ENCODE data around the gene RAB36. TPM values are rescaled to one million over a fixed set of nuclear protein-coding genes. Genes with fewer than 3 reads are reported as not detected.
A peak's percentile ranks its signal among the peaks of the same experiment; 100 is the strongest.

RAB36 gene
- total and polyA plus RNA-seq, 3 experiments from 2014 or later = 0.93 to 1.5 (median 1.5) TPM

GRCh38 chr22:23211622-23212021 lies 66.3 kb downstream of the RAB36 start:
- Histone ChIP-seq H3K27ac (ENCODE audit: low read depth, low read length) (peak overlapping the region; percentile 25), H3K27me3 (ENCODE audit: insufficient read depth, low read length, poor library complexity, severe bottlenecking) (no peaks in the 10 kb centered on the region), H3K9me3 (ENCODE audit: low read length) (no peaks in the 10 kb centered on the region), H3K4me3 (ENCODE audit: low read length) (no peak overlapping the region), H3K4me1 (ENCODE audit: insufficient read depth, low read length) (peaks cover 35% of the 10 kb centered on the region), H3K36me3 (ENCODE audit: insufficient read depth, low read length) (no peaks in the 10 kb centered on the region)
- ChIA-PET CTCF (interaction anchor here (1.6 kb wide), 1 partner anchor 38 kb away, joined by 3 read pairs; no protein-coding TSS in a partner anchor), POLR2A (interaction anchor here (1.1 kb wide), 1 partner anchor 14 kb away, joined by 3 read pairs; no protein-coding TSS in a partner anchor)
- no peak for DNase-seq
- H3K4me1 Mint-ChIP-seq = peaks cover 44 to 70% (median 60%) of the 10 kb centered on the region in 3 donors
- no peak overlapping the region for H3K4me3 Mint-ChIP-seq
- H3K36me3 Mint-ChIP-seq = peaks cover 0 to 17% (median 6%) of the 10 kb centered on the region in 3 donors
- no peaks in the 10 kb centered on the region for H3K27me3 Mint-ChIP-seq
- no peak overlapping the region for H3K27ac Mint-ChIP-seq
- H3K9me3 Mint-ChIP-seq = no peaks in the 10 kb centered on the region

- CTCF ChIA-PET = interaction anchor here (1.4 to 1.6 kb wide), 2 partner anchors 34 to 38 kb away, joined by 3 to 4 read pairs; no protein-coding TSS in a partner anchor
- Mint-ChIP-seq H3K27ac (peak overlapping the region in 3 of 8 donors; percentile 15 to 52 (median 17)), H3K4me1 (peaks cover 48 to 72% (median 61%) of the 10 kb centered on the region in 3 donors), H3K9me3 (no peaks in the 10 kb centered on the region), H3K27me3 (no peaks in the 10 kb centered on the region), H3K4me3 (no peak overlapping the region), H3K36me3 (peaks cover 0 to 13% (median 2%) of the 10 kb centered on the region in 3 donors)
- Histone ChIP-seq H3K36me3 (ENCODE audit: insufficient read depth, low read length) (no peaks in the 10 kb centered on the region), H3K27ac (ENCODE audit: low read depth, low read length) (peak overlapping the region; percentile 25), H3K4me3 (ENCODE audit: low read length) (no peak overlapping the region), H3K27me3 (ENCODE audit: insufficient read depth, low read length, poor library complexity, severe bottlenecking) (no peaks in the 10 kb centered on the region), H3K4me1 (ENCODE audit: insufficient read depth, low read length) (peaks cover 42% of the 10 kb centered on the region), H3K9me3 (ENCODE audit: low read length) (no peaks in the 10 kb centered on the region)
- POLR2A ChIA-PET = interaction anchor here (1.1 kb wide), 1 partner anchor 14 kb away, joined by 3 read pairs; no protein-coding TSS in a partner anchor
- no peak for DNase-seq
Observed at GRCh38 chr22:23212061-23213021, 67.1 kb downstream of the RAB36 start.

DNA sequence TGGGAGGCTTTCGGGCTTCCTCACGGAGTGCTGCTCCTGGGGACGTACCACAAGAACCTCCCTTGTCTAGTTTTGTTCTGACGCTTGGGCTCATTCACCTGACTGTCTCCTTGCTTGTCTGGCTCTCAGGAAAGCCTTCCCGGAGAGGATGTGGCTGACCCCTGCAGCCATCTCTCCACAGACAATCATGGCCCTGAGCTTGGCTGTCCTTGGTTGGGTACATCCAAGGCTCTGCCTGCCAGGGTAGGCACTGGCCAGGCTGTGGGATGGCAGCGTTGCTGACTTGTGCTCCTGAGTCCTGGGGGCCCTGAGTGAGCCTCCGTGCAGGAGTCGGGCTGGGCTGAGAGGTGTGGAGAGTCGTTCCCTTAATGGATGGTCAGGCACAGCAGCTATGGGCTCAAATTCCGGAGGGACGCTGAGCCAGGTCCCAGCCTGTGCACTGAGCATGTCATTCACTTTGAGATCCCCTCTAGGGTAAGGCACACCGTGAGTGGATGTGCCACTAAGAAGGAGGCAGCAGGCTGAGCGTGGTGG lies 67.8 kb downstream of the RAB36 start:
- no peak overlapping the region for H3K27ac ChIP-seq (ENCODE audit: low read depth, low read length)
- Mint-ChIP-seq H3K27me3 (no peaks in the 10 kb centered on the region), H3K4me1 (peaks cover 54 to 75% (median 62%) of the 10 kb centered on the region in 3 donors), H3K9me3 (no peaks in the 10 kb centered on the region), H3K36me3 (peaks cover 0 to 9% (median 2%) of the 10 kb centered on the region in 3 donors), H3K4me3 (peak overlapping the region in 1 of 7 donors; percentile 48), H3K27ac (peak overlapping the region in 5 of 8 donors; percentile 35 to 67 (median 55))
- no peaks in the 10 kb centered on the region for H3K27me3 ChIP-seq (ENCODE audit: insufficient read depth, low read length, poor library complexity, severe bottlenecking)
- ChIA-PET POLR2A (no interaction called here), CTCF (interaction anchor here (1.4 to 1.6 kb wide), 2 partner anchors 35 to 39 kb away, joined by 3 to 4 read pairs; no protein-coding TSS in a partner anchor)
- no peak for DNase-seq
- no peaks in the 10 kb centered on the region for H3K9me3 ChIP-seq (ENCODE audit: low read length)
- no peaks in the 10 kb centered on the region for H3K36me3 ChIP-seq (ENCODE audit: insufficient read depth, low read length)
- H3K4me3 ChIP-seq (ENCODE audit: low read length) = no peak overlapping the region
- peaks cover 50% of the 10 kb centered on the region for H3K4me1 ChIP-seq (ENCODE audit: insufficient read depth, low read length)

DNA sequence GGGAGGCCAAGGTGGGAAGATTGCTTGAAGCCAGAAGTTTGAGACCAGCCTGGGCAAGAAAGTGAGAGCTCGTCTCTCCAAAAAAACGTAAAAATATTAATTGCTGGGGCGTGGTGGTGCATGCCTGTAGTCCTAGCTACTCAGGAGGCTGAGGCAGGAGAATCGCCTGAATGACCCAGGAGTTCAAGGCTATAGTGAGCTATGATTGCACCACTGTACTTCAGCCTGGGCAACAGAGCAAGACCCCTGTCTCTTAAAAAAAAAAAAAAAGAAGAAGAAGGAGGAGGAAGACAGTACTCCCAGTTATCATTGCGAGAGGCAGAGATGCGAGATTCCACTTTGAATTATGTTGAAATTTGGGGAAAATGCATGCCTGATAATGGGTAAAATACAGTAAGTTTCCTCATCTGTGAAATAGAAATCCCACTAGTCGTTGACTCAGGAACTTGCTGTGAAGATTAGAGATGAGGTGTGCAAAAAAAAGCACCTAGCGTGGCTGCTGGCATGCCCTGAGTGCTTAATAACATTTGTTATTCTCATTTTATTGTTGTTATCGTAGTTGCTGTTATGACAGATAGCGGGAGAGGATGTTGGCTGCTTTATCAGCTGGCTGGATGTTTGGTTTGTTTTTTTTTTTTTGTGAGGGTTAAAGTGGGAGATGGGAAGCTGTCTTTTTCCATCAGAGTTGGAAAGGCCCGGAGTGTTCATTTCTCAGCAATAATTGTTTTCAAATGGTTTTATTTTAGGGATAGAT lies 68.5 kb downstream of the RAB36 start:
- H3K4me3 Mint-ChIP-seq = peak overlapping the region in 1 of 7 donors; percentile 27
- DNase-seq = no peak
- Histone ChIP-seq H3K9me3 (ENCODE audit: low read length) (no peaks in the 10 kb centered on the region), H3K4me1 (ENCODE audit: insufficient read depth, low read length) (peaks cover 56% of the 10 kb centered on the region), H3K27ac (ENCODE audit: low read depth, low read length) (no peak overlapping the region), H3K4me3 (ENCODE audit: low read length) (no peak overlapping the region), H3K27me3 (ENCODE audit: insufficient read depth, low read length, poor library complexity, severe bottlenecking) (no peaks in the 10 kb centered on the region), H3K36me3 (ENCODE audit: insufficient read depth, low read length) (no peaks in the 10 kb centered on the region)
- H3K27ac Mint-ChIP-seq = peak overlapping the region in 6 of 8 donors; percentile 17 to 67 (median 40)
- ChIA-PET POLR2A (no interaction called here), CTCF (interaction anchor here (1.4 kb wide), 1 partner anchor 35 kb away, joined by 4 read pairs; no protein-coding TSS in a partner anchor)
- H3K9me3 Mint-ChIP-seq = no peaks in the 10 kb centered on the region
- peaks cover 0 to 7% (median 1%) of the 10 kb centered on the region in 3 donors for H3K36me3 Mint-ChIP-seq
- H3K27me3 Mint-ChIP-seq = no peaks in the 10 kb centered on the region
- H3K4me1 Mint-ChIP-seq = peaks cover 61 to 80% (median 68%) of the 10 kb centered on the region in 3 donors

Other genes starting within 250 kb of the RAB36 start
- gene GNAZ, start 75.0 kb upstream of the RAB36 start, total RNA-seq = 1 to 10 TPM; 2.0 to 2.6 TPM
- 0.53 TPM for gene GNAZ, start 75.0 kb upstream of the RAB36 start, polyA plus RNA-seq
- gene RSPH14, start 3.5 kb upstream of the RAB36 start, total RNA-seq = not detected
- gene RSPH14, start 3.5 kb upstream of the RAB36 start, polyA plus RNA-seq = 0.94 TPM
- 10 to 100 TPM; 33.2 to 34.7 TPM for gene BCR, start 35.0 kb downstream of the RAB36 start, total RNA-seq
- 18.4 TPM for gene BCR, start 35.0 kb downstream of the RAB36 start, polyA plus RNA-seq